NCI-H510A treated with DMSO at 0.1 percent for 48 hours (cell line): ENCODE results near the gene JPH3.
"Not testable (repeated sequence)": the region's sequence is repeated elsewhere in the genome, so short reads cannot be mapped to it uniquely, and the experiment has no call there.

Experiments
- DNase-seq: peaks from one replicate; lab custom pipeline; 2025; lab: John Stamatoyannopoulos, UW

The JPH3 gene

DNA sequence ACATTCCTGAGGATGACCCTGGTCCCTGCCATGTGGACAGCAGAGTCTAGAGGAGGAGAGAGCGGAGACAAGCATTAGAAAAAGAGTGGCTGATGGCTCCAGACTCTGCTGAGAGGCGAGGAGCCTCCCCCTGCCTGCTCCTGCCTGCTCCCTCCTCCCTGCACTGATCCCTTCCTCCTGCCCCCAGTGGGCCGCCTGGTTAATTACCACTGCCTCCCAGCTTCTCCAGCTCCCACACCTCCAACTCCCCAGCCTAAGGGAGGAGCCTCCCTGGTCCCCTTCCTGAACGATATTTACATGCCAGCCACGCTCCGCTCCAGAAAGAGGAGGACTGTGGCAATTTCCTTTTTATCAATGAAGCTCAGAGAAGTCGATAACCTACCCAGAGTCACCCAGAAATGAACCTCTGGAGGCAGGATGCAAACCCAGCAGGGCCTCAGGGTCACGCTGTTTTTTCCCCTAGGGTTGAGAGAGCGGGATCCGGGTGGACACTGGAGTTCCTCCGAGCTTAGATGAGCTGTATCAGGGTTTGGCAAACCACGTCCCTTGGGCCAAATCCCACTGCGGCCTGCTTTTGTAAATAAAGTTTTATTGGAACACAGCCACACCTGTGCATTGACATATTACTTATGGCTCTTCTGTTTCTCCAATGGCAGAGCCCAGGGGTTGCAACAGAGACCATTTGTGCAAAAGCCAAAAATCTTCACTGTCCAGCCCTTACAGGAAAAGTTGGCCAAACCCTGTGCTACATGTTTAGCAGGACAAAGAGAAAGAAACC lies 27.1 kb upstream of the JPH3 start:
- DNase-seq = no peak

DNA sequence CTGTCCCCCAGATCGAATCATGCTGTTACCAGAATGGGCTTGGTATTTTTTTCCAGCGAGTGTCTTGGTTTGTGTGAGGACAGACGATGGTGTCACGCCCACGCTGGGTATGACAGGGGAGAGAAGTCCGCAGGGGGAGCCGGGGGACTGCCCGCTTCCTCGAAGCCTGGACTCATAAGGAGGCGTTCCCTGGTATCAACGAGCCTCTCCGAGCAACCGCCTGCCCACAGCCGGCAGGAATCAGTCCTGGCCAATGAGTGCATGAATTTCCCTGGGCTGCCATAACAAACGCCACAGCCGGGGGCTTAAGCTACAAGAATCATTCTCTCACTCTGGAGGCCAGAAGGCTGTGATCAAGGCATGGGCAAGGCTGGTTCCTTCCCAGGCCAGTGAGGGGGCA lies 26.1 kb upstream of the JPH3 start:
- DNase-seq = no peak

GRCh38 chr16:87578142-87578930 lies 24.0 kb upstream of the JPH3 start:
- DNase-seq = not testable (repeated sequence)

DNA sequence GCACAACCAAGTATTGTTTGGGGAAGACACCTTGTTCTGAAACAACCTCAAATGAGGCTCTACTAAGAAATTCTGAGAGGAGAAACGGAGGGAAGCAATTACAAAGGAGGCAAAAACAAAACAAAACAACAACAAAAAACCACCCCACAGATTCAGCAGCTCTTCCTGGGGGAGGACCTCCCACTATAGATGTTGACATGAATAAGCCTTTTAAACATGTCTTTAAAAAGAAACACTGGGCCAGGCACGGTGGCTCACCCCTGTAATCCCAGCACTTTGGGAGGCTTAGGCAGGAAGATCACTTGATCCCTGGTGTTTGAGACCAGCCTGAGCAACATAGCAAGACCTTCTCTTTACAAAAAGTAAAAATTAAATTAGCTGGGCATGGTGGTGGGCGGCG lies 22.6 kb upstream of the JPH3 start:
- DNase-seq = no peak

DNA sequence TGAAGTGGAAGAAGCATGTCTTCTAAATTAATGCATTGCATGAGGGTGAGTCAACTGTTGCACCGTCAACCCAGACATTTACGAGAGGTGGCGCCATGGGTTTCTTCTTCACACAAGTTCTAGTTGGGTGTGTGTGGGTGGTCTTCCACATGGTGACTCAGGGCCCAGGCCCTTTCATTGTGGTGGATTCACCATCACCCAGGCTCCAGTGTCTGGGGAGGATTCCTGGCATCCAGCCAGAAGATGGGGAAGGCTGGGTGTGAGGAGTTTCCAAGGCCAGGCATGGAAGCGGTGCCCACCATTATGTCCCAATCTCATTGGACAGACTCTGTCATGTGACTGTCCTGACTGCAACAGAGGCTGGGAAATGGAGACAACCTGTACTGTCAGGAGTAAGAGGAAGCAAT lies 21.4 kb upstream of the JPH3 start:
- DNase-seq = no peak

DNA sequence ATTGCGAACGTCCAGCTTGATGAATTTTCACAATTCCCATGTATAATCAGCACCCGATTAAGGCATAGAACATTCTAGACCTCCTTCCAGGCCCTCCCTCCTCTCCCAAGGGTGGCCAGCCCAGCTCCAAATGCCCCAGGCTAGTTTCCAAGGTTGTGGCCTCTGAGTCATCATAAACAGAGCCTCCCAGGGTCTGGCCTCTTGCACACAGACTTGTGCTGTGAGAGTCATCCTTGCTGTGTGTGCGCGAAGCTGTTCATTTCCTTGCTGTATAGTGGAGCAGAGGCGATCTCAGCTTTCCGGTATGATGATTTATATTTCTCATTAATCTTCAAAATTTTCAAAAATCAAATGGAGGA lies 20.5 kb upstream of the JPH3 start:
- DNase-seq = no peak

DNA sequence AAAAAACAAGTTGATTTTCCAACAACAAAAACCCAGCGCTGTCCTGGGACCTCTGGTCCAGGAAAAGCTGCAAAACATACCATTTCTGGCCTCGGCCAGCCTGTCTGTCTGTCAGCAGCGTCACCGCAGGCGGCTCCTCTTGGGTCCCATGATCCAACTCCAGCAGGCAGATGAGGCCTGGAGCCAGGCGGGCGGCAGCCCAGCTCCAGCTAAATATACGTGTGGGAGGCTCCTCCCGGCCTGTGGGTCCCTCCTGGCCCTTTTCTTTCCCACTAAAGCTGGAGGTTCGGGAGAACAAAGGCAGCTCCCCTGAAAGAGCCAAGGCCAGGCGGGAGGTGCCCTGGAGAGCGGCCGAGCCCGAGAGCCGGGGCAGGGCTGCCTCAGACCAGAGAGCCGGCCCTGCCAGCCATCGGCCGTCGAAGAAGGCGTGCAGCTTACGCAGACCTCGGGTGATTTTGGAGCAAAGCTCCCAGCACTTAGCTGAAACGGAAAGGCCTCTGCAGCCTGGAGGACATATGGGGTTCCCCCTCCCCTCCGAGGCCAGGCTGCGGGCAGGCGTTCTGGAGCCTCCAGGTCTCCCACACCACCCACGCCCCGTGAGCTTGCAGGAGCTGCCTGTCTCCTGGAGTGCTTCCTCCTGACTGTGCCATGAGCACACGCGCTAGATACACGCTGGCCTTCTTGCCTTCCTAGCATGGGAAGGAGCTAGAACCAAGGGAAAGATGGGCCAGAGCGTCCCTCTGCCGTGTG lies 19.9 kb upstream of the JPH3 start:
- DNase-seq = no peak

DNA sequence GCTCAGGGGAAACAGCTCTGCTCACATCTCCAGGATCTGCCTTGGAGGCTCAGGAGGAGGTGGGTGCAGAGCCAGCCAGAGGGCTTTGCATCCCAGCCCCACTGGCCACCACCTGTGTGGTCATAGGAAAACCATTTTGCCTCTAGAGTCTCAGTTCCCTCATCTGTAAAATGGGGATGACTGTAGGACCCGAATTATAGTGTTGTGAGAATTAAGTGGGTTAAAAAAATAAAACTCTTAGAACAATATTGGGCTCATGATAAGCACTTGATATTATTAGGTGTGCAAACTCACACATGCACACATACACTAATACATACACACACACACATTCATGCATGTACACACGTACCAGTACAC lies 19.4 kb upstream of the JPH3 start:
- DNase-seq = no peak

DNA sequence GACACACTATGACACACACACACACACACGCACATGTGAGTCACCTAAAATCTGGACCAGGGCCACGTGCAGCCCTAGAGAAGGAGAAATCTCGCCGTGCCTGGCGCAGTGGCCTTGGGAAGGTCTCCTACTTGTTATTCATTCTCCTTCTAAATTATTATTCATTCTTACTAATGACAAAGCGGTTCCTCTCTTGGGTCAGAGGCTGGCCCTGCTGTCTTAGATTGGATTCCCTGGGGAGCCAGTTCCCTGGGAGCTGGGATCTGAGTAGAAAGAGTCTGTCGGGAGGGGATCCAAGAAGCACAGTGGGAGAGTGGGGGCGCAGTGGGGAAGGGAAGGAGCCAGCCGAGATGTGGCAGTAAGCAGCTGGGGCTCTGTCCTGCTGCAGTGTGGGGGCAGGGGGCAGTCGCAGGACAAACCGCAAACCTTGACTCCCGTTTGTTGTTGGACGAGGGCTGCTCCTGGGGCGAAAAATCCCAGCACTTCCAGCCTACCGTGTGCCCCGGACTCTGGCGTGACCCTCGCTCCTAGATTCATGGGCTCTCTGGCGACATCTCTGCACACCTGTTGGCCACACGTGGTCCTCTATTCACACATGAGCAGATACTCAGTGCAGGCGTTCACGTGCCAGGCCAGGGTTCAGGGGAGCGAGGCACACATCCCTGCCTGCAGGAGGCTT lies 18.7 kb upstream of the JPH3 start:
- DNase-seq = no peak

DNA sequence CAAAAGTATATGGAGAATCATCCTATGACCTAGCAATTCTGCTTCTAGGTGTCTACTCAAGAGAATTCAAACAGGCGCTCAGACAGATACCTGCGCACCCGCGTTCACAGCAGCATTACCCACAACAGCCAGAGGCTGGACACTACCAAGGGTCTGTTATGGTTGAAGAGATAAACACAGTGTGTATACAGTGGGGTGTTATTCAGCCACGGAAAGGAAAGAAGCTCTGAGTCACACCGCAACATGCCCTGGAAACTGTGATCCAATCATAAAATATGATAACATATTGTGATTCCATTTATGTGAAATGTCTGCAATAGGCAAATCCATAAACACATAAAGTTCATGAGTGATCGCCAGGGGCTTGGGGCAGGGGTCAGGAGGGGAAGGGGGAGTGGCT lies 18.0 kb upstream of the JPH3 start:
- DNase-seq = no peak

GRCh38 chr16:87584975-87585374 lies 17.3 kb upstream of the JPH3 start:
- no peak for DNase-seq

- DNase-seq = no peak
Measured at GRCh38 chr16:87585442-87586200, 16.7 kb upstream of the JPH3 start.

DNA sequence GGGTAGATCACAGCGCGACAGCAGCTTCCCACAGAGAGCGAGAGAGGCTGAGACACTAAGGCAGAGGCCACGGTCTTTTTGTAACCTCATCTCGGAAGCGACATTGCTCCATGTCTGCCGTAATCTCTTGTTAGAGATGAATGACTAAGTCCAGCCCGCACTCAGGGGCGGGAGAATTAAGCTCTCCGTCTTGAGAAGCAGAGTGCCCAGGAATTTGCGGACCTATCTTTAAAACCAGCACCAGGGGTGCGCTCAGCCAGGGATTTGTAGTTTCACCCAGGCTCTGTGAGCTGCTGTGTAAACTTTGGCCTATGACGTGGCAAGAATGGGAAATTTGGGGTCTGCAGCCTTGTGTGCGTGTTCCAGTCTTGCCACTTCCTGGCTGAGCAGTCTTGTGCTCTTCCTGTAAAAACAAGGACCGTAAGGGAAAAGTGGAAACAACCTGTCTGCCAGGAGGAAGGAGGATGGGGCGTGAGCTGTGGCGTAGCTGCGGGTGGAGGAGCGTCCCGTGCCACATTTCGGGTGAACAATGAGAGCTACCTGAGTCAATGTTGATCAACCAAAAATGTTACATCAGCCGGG lies 16.0 kb upstream of the JPH3 start:
- DNase-seq = no peak

DNA sequence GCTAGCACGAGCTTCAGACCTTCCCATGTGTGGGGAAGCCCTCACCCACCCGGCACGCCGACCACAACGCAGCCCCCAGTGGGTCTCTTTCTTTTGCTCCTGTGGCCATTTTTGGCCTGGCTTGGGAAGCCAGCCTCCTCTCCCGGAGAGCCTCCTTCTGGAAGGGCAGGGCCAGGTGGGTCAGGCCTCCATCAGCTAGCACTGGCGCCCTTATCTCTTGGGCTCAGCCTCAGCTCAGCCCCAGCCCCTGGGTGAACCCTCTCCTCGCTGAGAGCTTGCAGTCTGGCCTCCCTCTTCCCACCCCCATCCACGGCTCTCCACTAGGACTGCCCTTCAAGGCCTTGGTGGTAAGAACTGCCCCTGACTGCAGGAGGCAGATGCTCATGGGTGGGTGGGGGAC lies 14.7 kb upstream of the JPH3 start:
- DNase-seq = no peak

- no peak for DNase-seq
Measured at GRCh38 chr16:87592018-87592712, 10.1 kb upstream of the JPH3 start.

GRCh38 chr16:87593710-87594258 lies 8.5 kb upstream of the JPH3 start:
- DNase-seq = no peak

DNA sequence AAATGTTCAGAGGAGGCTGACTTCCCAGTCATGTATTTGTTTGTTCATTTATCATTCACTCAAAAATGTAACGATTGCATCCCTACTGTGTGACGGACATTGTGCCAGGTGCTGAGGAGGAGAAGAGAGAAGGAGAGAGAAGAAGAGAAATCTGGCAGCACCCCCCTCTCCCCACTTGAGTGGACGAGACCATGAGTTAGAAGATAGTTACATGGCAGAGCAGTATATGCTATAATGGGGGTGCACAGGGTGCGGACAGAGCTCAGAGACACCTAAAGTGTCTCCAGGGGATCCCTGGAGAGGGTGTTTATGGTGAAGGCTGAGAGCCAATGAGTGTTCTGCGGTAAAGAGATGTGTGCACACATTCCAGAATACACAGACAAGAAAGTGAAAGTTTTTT lies 6.6 kb upstream of the JPH3 start:
- DNase-seq = no peak

- no peak for DNase-seq
Measured at GRCh38 chr16:87597324-87597830, 4.9 kb upstream of the JPH3 start.

GRCh38 chr16:87598431-87598830 lies 3.9 kb upstream of the JPH3 start:
- no peak for DNase-seq

- no peak for DNase-seq
Measured at GRCh38 chr16:87600246-87600645, 2.1 kb upstream of the JPH3 start.
